Peyer's patch (tissue), 4 donors: ENCODE data around the gene ZNF783. TPM values are rescaled to one million over a fixed set of nuclear protein-coding genes. Genes with fewer than 3 reads are reported as not detected.

Experiments used
- DNase-seq, 3 donors: peaks; one replicate each; pipeline ENCODE4 v3.0.0-alpha.2; 2017 to 2019
- H3K27ac ChIP-seq, 4 donors: fragments of 200-600 bp; sonication (generic); one replicate each; pipeline ENCODE4 v1.5.1; 2016 to 2019
- H3K27me3 ChIP-seq, 2 donors: fragments of 200-600 bp; sonication (generic); one replicate each; pipeline ENCODE4 v1.5.1; 2019
- H3K36me3 ChIP-seq, 3 donors: fragments of 200-600 bp; sonication (generic); one replicate each; pipeline ENCODE4 v1.5.1; 2016 to 2019
- H3K4me1 ChIP-seq, 4 donors: fragments of 200-600 bp; sonication (generic); one replicate each; pipeline ENCODE4 v1.5.1; 2016 to 2019
- H3K4me3 ChIP-seq, 4 donors: fragments of 200-600 bp; sonication (generic); 1 replicate in 3 of 4; 2 replicates in 1 of 4; pipeline ENCODE4 v1.5.1; 2016 to 2019; ENCODE audit warnings: mild to moderate bottlenecking in 1 of 4
- H3K9me3 ChIP-seq, 4 donors: fragments of 200-600 bp; sonication (generic); one replicate each; pipeline ENCODE4 v1.5.1; 2016 to 2019; ENCODE audit warnings: mild to moderate bottlenecking in 1 of 4
- CTCF ChIP-seq, 6 experiments: fragments of 450-650 bp in 4 of 6; fragments of 200-600 bp in 2 of 6; sonication (generic) in 1 of 6; IDR thresholded peaks; one replicate each; pipeline ENCODE4 v1.5.1; 2017 to 2019; ENCODE audit warnings: antibody characterized with exemption in 6 of 6, mild to moderate bottlenecking in 3 of 6, moderate library complexity in 1 of 6
- POLR2A ChIP-seq, 2 donors: fragments of 450-650 bp; IDR thresholded peaks; one replicate each; pipeline ENCODE4 v1.5.1; 2017; ENCODE audit warnings: antibody characterized with exemption in 2 of 2, mild to moderate bottlenecking in 2 of 2, moderate library complexity in 2 of 2
- total RNA-seq, 4 donors: library from RNA; depleted of rRNA; stranded (reverse); fragments of >200 nt; gene quantifications; one replicate each; pipeline ENCODE4 v1.1.0, GENCODE V29; 2016

ZNF783 gene
- total RNA-seq, 4 donors from 2014 or later, result 10.7 to 86.6 (median 24.9) TPM

- no peak overlapping the region for H3K4me3 ChIP-seq
- H3K36me3 ChIP-seq, result peaks cover 0 to 43% (median 0%) of the 10 kb centered on the region in 3 donors
- H3K27me3 ChIP-seq, result no peaks in the 10 kb centered on the region
- DNase-seq, result peak in 1 of 3 donors; percentile 37
- peaks cover 0 to 13% (median 6%) of the 10 kb centered on the region in 4 donors for H3K4me1 ChIP-seq
- no peaks in the 10 kb centered on the region for H3K9me3 ChIP-seq
- no peak overlapping the region for H3K27ac ChIP-seq
- no peak for TF ChIP-seq CTCF (IDR thresholded peaks at IDR 0.05)
- TF ChIP-seq POLR2A (IDR thresholded peaks at IDR 0.05), result no peak
These were observed 18.9 kb downstream of the ZNF783 start for GRCh38 chr7:149280661-149281507.

GRCh38 chr7:149281508-149282330 is 19.7 kb downstream of the ZNF783 start:
- Histone ChIP-seq H3K36me3 (peaks cover 0 to 36% (median 0%) of the 10 kb centered on the region in 3 donors), H3K9me3 (no peaks in the 10 kb centered on the region), H3K27ac (no peak overlapping the region), H3K27me3 (no peaks in the 10 kb centered on the region), H3K4me3 (no peak overlapping the region), H3K4me1 (peaks cover 0 to 13% (median 8%) of the 10 kb centered on the region in 4 donors)
- TF ChIP-seq CTCF (IDR thresholded peaks at IDR 0.05) (no peak), POLR2A (IDR thresholded peaks at IDR 0.05) (no peak)
- DNase-seq, result peak in 1 of 3 donors; percentile 43

- TF ChIP-seq CTCF (IDR thresholded peaks at IDR 0.05) (no peak), POLR2A (IDR thresholded peaks at IDR 0.05) (no peak)
- DNase-seq, result no peak
- Histone ChIP-seq H3K27ac (no peak overlapping the region), H3K4me1 (peaks cover 0 to 13% (median 8%) of the 10 kb centered on the region in 4 donors), H3K4me3 (no peak overlapping the region), H3K27me3 (no peaks in the 10 kb centered on the region), H3K36me3 (peaks cover 0 to 31% (median 0%) of the 10 kb centered on the region in 3 donors), H3K9me3 (no peaks in the 10 kb centered on the region)
These were observed 20.3 kb downstream of the ZNF783 start for GRCh38 chr7:149282331-149282655.

- peaks cover 0 to 23% (median 0%) of the 10 kb centered on the region in 3 donors for H3K36me3 ChIP-seq
- no peaks in the 10 kb centered on the region for H3K9me3 ChIP-seq
- no peak overlapping the region for H3K4me3 ChIP-seq
- no peak overlapping the region for H3K27ac ChIP-seq
- peak in 1 of 3 donors; percentile 27 for DNase-seq
- H3K27me3 ChIP-seq, result no peaks in the 10 kb centered on the region
- TF ChIP-seq POLR2A (IDR thresholded peaks at IDR 0.05) (no peak), CTCF (IDR thresholded peaks at IDR 0.05) (no peak)
- peaks cover 0 to 13% (median 8%) of the 10 kb centered on the region in 4 donors for H3K4me1 ChIP-seq
These were observed 21.3 kb downstream of the ZNF783 start for GRCh38 chr7:149283321-149283720.

- no peaks in the 10 kb centered on the region for H3K27me3 ChIP-seq
- peak overlapping the region in 1 of 4 donors; percentile 61 for H3K4me3 ChIP-seq
- TF ChIP-seq CTCF (IDR thresholded peaks at IDR 0.05) (no peak), POLR2A (IDR thresholded peaks at IDR 0.05) (no peak)
These were observed 22.3 kb downstream of the ZNF783 start for GRCh38 chr7:149284343-149284742.

More at GRCh38 chr7:149284343-149284742, 22.3 kb downstream of the ZNF783 start:
- Histone ChIP-seq H3K36me3 (peaks cover 0 to 13% (median 0%) of the 10 kb centered on the region in 3 donors), H3K9me3 (no peaks in the 10 kb centered on the region), H3K4me1 (peaks cover 0 to 13% (median 8%) of the 10 kb centered on the region in 4 donors), H3K27ac (peak overlapping the region in 2 of 4 donors; percentile 0 to 72)
- peak in 2 of 3 donors; percentile 52 to 65 for DNase-seq
